Activated CD8-positive, alpha-beta memory T cell treated with anti-CD3 and anti-CD28 coated beads, Interleukin-2, amount 50 U/mL, for 24 hours (primary cell): ENCODE data around the gene ETV6.

Source experiments
- DNase-seq: peaks from one replicate; pipeline ENCODE4 v3.0.0-alpha.2; 2020; ENCODE audit errors: extremely low read depth

The ETV6 gene

DNA sequence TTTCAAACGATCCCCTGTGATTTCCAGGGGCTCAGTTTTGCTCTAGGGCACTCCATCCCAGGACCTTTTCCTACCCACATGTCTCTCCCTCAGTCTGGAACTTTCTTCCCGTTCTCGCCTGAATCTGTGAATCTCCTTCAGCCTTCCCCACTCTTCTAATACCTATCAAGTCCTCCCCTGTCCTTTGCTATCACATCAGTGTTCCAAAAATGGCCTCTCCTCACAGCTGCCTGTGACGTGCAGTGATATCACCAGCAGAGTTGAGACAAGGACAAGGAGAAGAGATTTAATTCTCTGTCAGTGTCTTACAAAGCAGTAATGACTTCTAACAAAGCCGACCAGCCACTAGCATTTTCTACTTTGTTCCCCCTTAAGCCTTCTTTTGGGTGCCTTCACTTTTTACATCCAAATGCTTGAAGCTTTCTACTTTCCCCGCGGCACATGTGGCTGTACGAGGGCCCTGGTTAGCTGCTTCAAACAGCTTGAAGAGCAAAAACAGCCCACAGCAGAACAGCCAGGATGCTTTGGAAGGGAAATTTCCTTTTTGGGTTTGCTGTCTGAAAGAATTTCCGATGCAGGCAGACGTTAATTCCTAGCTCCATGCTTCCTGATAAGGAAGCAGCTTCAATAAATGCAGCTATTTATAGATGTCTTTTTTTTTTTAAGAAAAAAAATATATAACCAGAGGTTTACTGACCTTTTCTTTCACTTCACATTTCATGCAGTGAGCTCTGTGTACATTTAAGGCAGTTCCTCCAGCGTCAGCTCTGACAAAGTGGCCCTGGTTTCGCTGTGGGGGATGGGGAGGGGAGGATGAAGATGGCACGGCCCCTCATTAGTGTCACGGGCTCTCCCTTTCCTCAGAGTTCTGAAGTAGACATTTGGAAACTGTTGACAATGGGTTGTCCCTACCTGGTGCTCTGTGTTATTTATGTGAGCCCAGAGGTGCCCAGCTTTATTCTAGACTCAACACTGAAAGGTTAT, 109.3 kb downstream of the ETV6 start:
- DNase-seq: no peak

DNA sequence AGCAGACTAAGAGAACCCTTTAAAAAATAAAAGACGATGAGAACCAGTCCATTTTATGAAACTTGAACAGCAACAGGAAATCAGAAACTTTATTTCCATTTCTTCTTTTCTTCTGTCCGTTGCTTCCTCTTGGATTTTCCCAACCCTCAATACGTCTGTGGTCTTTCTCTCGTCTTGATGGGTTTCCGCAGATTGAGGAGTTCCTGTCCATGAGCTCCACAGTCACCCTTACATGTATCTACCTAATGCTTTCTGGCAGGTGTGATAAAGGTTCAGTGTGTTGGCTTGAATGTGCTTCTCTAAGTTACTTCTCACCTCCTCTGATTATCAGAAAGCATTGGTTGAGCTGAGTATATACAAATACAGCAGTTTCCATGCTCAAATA, 110.0 kb downstream of the ETV6 start:
- DNase-seq: no peak

DNA sequence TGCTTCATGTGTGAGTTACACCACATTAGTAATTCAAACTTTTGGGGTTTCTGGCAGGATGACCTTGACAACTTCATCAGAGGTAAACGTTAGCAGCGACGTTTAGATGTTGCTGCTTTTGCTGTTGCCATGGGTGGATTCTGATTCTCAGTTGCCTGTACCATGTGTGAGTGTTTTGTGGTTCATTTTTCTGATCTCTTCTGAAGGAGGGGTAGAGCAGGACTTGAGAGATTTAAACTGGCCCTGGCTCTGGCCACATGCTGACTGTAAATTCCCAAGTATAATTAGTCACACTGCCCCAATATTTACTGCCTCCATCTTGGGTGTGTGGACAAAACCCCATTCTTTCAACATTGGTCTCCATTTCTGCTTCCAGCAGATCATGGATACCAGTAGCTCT, 110.4 kb downstream of the ETV6 start:
- DNase-seq: no peak

DNA sequence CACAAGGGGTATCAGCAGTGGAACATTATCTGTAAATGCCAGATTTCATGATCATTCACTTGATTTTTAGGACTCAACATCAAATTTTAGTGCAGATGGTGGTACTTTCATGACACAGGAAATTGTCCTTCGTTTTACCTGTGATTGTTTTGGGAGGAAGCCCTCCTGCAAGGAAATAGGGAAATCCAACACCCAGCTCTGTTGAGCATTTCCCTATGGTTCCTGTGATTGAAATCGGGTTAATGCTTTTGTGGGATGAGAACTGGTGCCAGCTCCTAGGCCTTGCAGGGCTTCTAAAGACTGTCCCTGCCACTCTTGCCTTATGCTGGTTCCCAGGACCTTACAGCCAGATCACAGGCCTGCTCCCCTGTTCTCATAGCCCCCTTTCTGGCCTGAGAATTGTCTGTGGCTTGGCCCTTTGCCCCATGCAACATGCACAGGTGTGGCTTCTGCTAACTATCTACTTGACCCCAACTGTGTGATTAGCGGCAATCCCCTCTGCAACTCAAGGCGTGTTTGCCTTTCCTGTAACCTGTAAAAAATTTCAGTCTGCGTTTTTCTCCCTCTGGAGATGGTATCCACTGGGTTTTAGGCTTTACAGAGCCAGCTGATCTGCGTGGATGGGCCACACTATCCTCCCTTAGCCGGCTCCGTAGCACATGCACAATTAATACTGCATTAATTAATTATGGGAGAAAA, 112.5 kb downstream of the ETV6 start:
- DNase-seq: no peak

DNA sequence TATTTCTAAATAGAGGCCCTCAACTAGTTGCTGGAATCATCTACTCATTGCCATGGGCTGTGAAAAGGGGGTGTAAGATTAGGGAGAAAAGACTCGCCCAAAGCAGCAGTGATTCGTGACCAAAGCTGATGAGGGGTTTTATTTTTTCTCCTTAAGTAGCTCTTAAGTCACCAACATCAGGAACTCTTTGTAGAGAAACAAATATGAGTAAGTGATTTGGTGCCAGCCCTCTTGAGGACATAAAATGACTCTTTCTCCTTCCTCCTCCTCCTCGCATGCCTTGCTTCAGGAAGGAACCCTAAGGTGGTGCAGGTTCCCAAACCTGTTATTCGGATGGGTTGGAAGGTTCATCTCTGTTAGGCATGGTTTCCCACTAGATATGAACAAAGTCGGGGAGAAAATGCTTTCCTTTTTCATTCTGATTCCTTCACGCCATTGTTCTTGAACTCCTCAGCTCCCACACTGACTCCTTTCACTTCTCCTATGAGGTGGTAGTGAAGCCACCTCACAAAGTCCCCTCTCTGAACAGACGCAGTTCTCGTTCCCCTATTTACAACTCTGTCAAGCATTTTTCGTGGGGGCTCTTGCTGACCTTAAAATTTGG, 113.4 kb downstream of the ETV6 start:
- DNase-seq: no peak

DNA sequence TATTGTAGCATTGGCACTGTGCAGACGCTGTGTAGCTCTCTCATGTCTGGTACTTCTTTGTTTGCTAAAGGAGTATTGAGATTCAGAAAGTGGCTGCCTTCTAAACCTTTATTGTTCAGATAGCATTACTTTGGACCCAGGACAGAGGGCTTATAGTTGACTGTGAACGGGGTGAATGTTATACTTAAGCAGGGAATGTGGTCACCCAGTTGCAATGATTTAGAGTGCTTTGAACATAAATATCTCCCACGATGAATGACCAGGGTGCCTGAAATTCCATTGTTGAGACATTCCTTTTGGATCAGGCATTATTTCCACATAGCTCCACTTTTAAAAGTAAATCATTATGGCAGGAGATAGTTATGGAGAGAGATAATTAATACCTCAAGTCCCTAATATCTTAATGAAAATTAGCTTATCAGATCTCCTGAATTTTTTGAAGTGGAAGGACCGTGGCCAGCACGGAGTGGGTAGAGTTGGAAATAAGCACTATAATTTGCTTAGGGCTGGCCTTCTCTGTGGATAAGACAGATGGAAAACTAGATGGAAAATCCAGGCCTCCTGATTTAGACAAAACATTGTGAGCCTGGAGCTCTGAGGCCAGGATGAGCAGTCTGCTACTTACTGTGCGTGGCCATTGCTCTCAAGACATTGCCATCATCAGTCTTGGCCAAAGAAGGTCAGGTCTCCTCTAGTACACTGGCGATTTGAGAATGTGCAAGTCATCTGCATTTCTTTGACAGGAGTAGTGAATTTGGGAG, 114.5 kb downstream of the ETV6 start:
- DNase-seq: no peak

DNA sequence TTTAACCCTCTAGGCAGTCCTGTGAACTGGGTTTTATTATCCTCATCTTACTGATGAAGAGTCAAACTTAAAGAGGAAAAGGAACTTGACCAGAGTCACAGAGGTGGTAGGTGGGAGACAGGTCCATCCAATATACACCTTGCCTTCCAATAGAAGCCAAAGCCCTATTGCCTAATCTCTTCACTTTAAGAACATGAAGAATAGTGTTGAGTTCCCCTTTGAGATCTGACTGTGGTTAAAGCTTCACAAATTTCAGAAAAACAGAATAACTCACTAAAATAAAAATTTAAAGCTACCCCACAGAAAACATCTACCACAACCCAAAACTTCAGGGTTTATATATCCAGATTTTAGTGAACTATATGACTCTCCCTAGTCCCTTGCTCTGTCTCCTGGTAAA, 115.4 kb downstream of the ETV6 start:
- no peak for DNase-seq

DNA sequence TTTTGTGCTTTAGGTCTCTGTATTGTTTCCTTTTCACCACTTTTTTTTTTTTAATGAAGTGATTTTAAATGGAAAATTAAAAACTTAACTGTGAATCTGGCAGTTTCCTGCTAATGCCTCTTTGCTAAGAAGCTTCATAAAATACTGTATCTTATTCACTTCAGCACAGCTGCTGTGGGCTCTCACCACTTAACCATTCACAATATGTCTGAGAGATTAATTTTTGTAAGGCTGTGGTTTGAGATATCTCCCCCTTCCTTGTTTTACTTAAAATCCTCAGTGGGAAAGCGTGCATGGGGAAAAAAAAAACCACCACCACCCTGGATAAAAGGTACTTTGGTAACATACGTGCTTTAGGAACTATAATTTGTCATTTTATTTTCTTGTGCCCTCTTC, 115.9 kb downstream of the ETV6 start:
- DNase-seq: no peak

DNA sequence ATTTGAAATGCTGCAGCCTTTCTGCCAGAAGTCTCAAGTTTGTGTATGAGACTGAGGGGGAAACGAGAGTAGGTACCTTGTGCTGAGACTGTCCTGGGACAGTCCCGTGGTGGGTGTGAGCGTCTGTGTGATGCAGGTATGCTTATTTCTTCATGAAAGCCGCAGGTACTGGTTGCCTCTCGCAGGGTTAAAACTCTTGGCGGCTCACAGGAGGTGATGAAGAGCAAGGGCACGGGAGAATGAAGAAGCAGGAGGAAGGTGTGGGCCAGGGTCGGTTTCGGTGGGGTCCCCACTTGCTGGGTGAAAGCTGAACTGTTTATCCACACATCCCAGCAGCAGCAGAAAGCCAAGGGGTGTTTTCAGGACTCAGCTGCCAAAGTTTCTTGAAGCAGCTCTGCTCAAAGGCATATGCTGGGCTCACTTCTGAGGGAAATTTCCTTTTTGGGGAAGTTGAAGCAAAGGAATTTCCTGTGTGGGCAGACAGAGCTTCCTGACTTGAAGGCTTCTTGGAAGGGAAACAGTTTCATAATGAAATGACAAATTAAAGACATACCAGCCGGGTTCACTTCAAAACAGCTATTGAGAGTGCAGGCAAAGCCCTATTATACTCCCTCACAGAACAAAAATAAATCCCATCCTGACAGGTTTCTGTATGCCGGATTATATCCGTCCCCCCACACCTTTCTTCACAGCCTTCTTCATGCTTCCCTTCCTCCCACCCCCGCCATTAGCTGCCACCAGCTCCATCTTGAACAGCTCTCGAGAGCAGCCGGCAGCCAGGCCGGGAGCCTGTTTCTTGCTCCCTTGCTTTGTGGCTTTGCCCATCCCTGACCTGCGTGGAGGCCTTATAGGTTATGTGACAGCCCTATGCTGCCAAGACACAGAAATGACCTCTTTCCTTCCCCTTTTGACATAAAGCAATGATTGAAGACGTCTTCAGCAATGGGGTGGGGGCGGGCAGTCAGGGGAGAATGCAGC, 116.6 kb downstream of the ETV6 start:
- DNase-seq: peak; percentile 45

DNA sequence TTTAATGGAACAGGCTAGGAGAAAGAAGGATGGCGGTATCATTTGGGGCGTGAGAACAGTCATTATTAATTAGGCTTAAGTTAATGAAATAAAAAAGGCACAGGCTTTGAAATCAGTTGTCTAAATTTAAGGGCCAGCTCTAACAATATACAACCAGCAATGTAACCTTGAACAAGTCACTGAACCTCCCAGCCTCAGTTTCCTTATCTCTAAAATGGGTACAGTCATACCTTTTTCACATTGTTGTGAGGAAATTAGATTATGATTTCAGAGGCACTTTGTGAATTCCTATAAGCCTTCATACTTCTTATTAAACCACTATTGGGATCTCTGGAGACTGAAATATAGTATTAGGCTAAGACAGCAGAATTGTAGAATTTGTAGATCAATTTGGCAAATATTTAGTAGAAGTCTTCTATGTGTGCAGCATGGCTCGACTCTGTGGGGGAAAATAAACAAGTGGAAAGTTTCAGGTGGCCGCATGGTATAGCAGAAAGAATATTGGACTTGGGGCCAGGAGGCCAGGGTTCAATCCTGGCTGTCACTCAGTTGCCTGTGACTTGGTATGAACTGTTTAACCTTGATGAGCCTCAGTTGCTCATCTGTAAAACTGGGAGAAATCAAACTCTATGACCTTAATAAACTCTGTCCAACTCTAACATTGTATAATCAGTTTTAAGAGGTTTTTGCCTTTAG, 117.7 kb downstream of the ETV6 start:
- DNase-seq: no peak

DNA sequence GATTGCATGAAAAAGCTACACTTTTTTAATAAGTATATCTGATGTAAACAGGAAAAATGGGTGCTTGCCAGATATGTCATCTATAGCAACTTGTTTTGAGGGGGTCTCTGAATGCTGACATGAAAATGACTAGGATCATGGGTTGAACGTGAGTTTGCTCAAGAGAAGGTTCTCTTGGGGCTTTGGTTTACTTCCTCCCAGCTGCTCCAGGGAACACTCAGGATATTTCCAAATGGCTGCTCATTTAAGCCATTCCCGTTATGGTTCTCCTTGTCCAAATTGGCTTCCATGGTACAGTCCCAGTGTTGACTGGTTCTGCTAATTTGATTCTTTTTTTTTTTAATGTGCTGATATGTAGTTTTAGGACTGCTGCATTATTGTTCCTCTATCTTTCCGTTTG, 118.3 kb downstream of the ETV6 start:
- no peak for DNase-seq

DNA sequence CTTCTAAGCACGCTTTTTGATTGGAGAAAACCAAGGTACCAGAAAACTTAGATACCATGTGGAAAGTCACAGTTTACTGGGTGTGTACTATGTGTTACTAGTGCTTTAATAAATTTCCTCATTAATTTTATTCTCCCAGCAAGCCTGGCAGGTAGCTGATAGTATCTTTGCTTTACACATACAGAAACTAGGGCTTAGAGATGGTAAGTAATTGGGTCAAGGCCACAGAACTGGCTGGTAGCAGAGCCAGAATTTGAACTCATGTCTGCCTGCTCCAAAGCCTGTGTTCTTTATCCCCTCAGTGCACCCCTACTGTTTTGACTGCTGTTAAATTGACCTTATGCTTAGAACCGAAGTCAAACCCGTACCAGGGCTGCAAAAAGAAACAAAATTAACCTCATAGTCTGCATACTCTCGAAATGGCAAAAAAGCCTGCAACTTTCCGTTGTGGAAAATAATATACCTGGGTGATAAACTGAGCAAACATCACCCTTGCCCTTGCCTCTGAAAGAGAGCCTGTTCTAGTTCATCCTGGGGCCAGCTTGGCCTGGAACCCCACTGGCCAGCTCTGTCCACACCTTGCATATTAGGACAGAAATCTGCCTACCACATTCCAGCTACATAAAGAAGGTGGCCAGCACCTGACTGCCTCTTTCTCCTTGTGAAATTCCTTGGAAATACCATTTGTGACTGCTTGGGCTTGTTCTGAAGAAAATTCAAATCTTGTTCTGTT, 118.9 kb downstream of the ETV6 start:
- DNase-seq: no peak

DNA sequence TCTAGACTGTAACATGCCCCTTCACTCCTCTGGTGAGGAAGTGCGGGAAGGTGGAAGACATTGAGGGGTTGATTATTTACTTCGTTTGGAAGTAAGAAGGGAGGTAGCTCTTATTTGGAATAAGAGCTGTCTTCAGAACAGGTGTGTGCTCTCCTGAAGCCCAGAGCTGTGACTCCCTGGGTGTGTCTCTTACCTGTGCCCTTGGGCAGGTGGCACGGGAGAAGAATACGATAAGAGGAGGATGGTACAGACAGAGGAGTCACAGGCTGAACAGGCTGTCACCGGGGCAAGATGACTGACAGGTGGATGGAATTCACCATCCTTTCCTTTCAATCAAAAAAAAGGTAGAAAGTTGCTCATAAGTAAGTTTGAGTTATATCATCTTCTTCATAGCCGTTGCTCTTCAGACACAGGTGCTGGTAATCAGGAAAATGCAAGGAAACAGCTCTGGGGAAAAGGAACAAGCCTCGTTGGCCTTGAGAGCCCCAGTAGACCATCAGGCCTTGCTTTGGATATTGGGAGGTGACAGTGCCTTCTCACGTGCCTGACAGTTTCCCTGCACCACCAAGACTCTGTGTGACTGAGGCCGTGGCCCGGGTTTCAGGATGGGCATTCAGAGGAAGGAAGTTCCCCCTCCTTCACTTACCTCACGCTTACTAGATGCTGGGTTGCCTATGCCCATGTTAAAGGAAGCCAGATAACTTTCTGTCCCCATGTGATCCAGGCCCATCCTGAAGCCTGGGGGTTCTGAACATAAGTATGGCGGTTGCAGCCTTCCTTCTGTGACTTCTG, 120.4 kb downstream of the ETV6 start:
- DNase-seq: no peak

DNA sequence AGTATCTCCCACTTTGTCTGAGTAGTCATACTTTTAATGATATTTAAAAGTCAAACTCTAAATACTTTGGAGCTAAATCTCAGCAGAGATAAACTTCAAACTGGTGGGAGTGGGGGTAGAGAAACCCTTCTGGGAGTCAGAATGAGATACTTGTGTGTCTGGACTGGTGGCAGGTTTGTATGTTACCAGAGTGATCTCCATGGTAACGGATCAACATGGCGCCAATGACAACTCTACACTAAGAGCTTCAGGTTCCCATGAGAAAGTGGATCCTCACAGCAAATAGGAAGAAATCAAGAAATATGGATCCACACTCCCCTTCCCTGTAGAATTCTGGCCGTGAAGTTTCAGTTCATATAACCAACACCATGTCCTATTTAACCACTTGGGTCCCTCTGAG, 121.9 kb downstream of the ETV6 start:
- no peak for DNase-seq

DNA sequence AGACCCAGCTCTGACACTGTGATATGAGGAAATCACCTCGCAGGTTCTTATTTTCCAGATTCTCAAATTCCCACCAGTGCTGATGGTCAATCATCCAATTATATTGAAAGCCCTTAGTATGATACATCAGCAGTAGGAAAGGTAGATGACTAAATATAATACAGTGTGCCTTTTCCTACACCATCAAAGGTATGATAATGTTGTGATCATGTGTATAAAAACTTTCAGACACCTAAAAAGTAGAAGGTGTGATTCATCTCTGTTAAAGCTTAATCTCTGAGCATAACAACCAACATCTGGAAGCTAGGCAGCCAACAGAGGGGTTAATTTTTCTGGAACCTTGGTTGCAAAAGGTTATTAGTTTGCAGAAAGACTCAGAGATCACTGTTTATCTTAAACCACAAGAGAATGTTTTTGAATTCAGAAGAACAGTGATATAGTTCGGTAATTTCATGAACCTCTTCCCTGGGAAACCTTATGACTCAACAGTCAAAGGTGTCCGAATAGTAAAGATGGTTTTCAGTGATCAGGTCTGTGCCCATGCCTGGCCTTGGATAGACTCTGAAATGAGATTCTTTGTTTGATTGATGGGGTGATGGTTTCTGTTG, 122.5 kb downstream of the ETV6 start:
- no peak for DNase-seq

DNA sequence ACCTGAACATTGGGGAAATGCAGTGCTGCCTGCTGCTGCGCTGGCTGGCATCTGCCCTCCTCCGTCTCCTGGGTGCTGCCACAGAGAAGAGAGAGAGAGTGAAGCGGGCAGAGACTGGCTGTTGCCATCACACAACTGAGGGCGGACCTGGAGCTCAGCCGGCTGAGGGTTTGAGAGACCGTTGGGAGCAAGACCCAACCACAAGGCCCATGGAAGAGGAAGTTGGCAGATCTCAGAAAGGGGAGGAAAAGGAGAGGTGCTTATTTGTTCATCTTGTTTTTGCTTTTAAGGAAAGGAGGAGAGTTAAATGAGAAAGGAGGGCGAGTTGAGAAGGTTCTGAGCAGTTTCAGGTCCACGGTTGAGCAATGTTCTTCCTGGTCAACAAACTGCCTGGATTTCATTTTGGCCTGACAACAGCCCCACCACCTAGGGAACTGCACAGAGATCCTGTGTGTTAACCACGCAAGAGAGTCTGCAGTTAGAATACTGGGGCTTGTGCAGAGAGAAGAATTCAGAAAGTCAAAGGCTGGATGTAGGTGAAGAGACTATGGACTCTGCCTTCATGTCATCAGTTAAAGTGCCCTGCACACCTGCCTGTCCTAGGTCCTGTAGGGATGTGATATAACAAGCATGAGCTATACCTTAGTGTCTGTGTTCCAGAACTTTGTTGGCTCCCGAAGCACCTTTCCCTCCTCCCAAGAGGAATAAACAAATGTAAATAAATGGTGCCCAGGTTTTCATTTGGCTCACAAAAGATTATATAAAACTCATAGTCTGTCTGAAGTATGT, 124.6 kb downstream of the ETV6 start:
- no peak for DNase-seq

DNA sequence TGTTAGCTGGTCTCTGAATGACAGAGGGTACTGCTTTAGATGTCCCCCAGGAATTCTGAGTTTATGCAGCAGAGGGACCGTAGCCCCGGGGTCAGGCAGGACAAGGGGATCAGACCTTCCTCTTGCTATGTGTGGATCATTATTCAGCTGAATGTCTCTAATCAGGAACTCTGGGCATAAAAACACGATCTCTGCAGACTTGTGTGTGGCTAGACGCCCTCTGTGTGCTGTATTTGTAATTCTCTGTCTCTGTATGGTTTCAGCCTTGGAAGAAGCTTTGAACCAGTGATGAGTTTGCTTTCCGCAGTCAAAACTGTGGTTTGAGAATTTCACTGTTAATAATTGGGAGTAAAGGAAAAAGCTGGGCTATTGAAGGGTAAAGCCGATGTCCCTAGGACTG, 125.3 kb downstream of the ETV6 start:
- no peak for DNase-seq
